HCT116 (cell line): ENCODE measurements around the gene SPEM3. TPM values are rescaled to one million over a fixed set of nuclear protein-coding genes. Genes with fewer than 3 reads are reported as not detected.

Source experiments
- ATAC-seq: fragments of 200-7000 bp; cut with Tn5 transposase; 2 replicates; pipeline ENCODE4 v1.9.1; 2020; ENCODE audit warnings: mild to moderate bottlenecking, moderate library complexity
- BruUV-seq: library from RNA; stranded (reverse); fragments of 400-500 nt; replicated peaks from 2 replicates; lab custom pipeline; 2021; lab: Mats Ljungman, UMichigan
- CTCF ChIA-PET: fragments of 300-600 bp; sonication (Branson Sonifier 250); formaldehyde crosslinking; loops from one replicate; lab custom pipeline; 2021; ENCODE audit warnings: antibody characterized with exemption; lab: Charles Lee
- POLR2A ChIA-PET: fragments of 300-600, 350-600 bp; sonication (Branson Sonifier 250); formaldehyde crosslinking; loops from one replicate; lab custom pipeline; 2021; ENCODE audit warnings: antibody characterized with exemption; lab: Charles Lee
- RAD21 ChIA-PET, 2 experiments: fragments of 300-600 bp; sonication (Branson Sonifier 250); formaldehyde crosslinking; loops; one replicate each; lab custom pipeline; 2023; ENCODE audit warnings: low total read pairs in 2 of 2; ENCODE audit not compliant: uncharacterized antibody in 2 of 2, unreplicated experiment in 2 of 2, low non-redundant PET in 1 of 2; lab: Charles Lee
- DNase-seq: peaks from one replicate; pipeline ENCODE4 v3.0.0-alpha.2; 2010; ENCODE audit warnings: low read depth, low spot score
- H2AFZ ChIP-seq: fragments of 200-600 bp; shearing (Covaris generic), sonication (generic); 2 replicates; pipeline ENCODE4 v1.6.1; 2017; ENCODE audit warnings: low read depth, mixed run types, mixed read lengths, antibody characterized with exemption, low read length; ENCODE audit not compliant: poor library complexity, severe bottlenecking
- H3K27ac ChIP-seq: 2 replicates; pipeline ENCODE4 v1.5.1; 2012; ENCODE audit warnings: low read depth, low read length
- H3K27me3 ChIP-seq: fragments of 200-600 bp; sonication (generic); 2 replicates; pipeline ENCODE4 v1.6.1; 2016; ENCODE audit warnings: mixed run types, low read length, mixed read lengths; ENCODE audit not compliant: insufficient read depth
- H3K36me3 ChIP-seq, 2 experiments: fragments of 200-500 bp in 1 of 2; fragments of 200-600 bp in 1 of 2; sonication (Bioruptor generic) in 1 of 2; sonication (generic) in 1 of 2; 2 replicates each; pipeline versions ENCODE4 v1.5.1 to v1.6.1; 2014 to 2016; ENCODE audit warnings: low read length in 2 of 2, inconsistent platforms in 1 of 2, mixed read lengths in 1 of 2, mixed run types in 1 of 2; ENCODE audit not compliant: insufficient read depth in 2 of 2, control insufficient read depth in 1 of 2
- H3K4me1 ChIP-seq, 2 experiments: fragments of 200-600 bp in 1 of 2; sonication (generic) in 1 of 2; 2 replicates each; pipeline versions ENCODE4 v1.5.1 to v1.6.1; 2012 to 2017; ENCODE audit warnings: low read length in 2 of 2, inconsistent platforms in 1 of 2, mild to moderate bottlenecking in 1 of 2, mixed read lengths in 1 of 2, mixed run types in 1 of 2, moderate library complexity in 1 of 2; ENCODE audit not compliant: insufficient read depth in 2 of 2, control insufficient read depth in 1 of 2
- H3K4me2 ChIP-seq: fragments of 200-600 bp; sonication (generic); 2 replicates; pipeline ENCODE4 v1.6.1; 2017; ENCODE audit warnings: mixed run types, low read length, mixed read lengths
- H3K4me3 ChIP-seq, 2 experiments: fragments of 200-600 bp in 1 of 2; sonication (generic) in 1 of 2; replicated peaks in 1 of 2; 2 replicates each; pipeline ENCODE4 v1.5.1; 2011 to 2016; ENCODE audit warnings: low read length in 2 of 2, control low read depth in 1 of 2, low read depth in 1 of 2, mild to moderate bottlenecking in 1 of 2, mixed read lengths in 1 of 2, mixed run types in 1 of 2
- H3K79me2 ChIP-seq: fragments of 200-600 bp; sonication (generic); 2 replicates; pipeline ENCODE4 v1.6.1; 2017; ENCODE audit warnings: mild to moderate bottlenecking, mixed run types, low read length, moderate library complexity, mixed read lengths; ENCODE audit not compliant: insufficient read depth
- H3K9ac ChIP-seq: fragments of 200-600 bp; sonication (generic); 2 replicates; pipeline ENCODE4 v1.6.1; 2016; ENCODE audit warnings: low read length, mixed read lengths
- H3K9me2 ChIP-seq: fragments of 200-600 bp; sonication (generic), shearing (Covaris generic); 2 replicates; pipeline ENCODE4 v1.6.1; 2017; ENCODE audit warnings: mixed run types, mild to moderate bottlenecking, moderate library complexity; ENCODE audit not compliant: insufficient read depth
- H3K9me3 ChIP-seq, 2 experiments: fragments of 200-500 bp in 1 of 2; fragments of 200-600 bp in 1 of 2; sonication (Bioruptor generic) in 1 of 2; sonication (generic) in 1 of 2; 2 replicates each; pipeline ENCODE4 v1.6.1; 2014 to 2017; ENCODE audit warnings: low read length in 2 of 2, mixed read lengths in 2 of 2, inconsistent platforms in 1 of 2, low read depth in 1 of 2, mild to moderate bottlenecking in 1 of 2, mixed run types in 1 of 2, moderate library complexity in 1 of 2; ENCODE audit not compliant: control insufficient read depth in 1 of 2, insufficient read depth in 1 of 2
- H4K20me1 ChIP-seq: fragments of 200-600 bp; sonication (generic), shearing (Covaris generic); 2 replicates; pipeline ENCODE4 v1.6.1; 2017; ENCODE audit warnings: mixed run types, mild to moderate bottlenecking, moderate library complexity; ENCODE audit not compliant: insufficient read depth
- ATF3 ChIP-seq: IDR thresholded peaks from 2 replicates; pipeline ENCODE4 v1.6.1; 2012
- CBX3 ChIP-seq: IDR thresholded peaks from 2 replicates; pipeline ENCODE4 v1.6.1; 2012; ENCODE audit warnings: low read depth
- CEBPB ChIP-seq: IDR thresholded peaks from 2 replicates; pipeline ENCODE4 v1.6.1; 2012; ENCODE audit warnings: low read depth
- EGR1 ChIP-seq: IDR thresholded peaks from 2 replicates; pipeline ENCODE4 v1.6.1; 2012; ENCODE audit warnings: low read depth
- ELF1 ChIP-seq: IDR thresholded peaks from 2 replicates; pipeline ENCODE4 v1.6.1; 2012; ENCODE audit warnings: low read depth, borderline replicate concordance
- EZH2 ChIP-seq: fragments of 200-600 bp; sonication (generic); IDR thresholded peaks from 2 replicates; pipeline ENCODE4 v1.6.1; 2017; ENCODE audit warnings: antibody characterized with exemption, mixed run types
- EZH2phosphoT487 ChIP-seq: fragments of 200-600 bp; IDR thresholded peaks from 2 replicates; pipeline ENCODE4 v1.6.1; 2018; ENCODE audit warnings: antibody characterized with exemption, borderline replicate concordance
- FOSL1 ChIP-seq: IDR thresholded peaks from 2 replicates; pipeline ENCODE4 v1.6.1; 2012; ENCODE audit warnings: low read depth
- JUND ChIP-seq: IDR thresholded peaks from 2 replicates; pipeline ENCODE4 v1.6.1; 2012
- MAX ChIP-seq: IDR thresholded peaks from 2 replicates; pipeline ENCODE4 v1.6.1; 2012
- POLR2A ChIP-seq: IDR thresholded peaks from 2 replicates; pipeline ENCODE4 v1.7.0; 2011; ENCODE audit warnings: borderline replicate concordance; ENCODE audit not compliant: insufficient read depth, insufficient read length; ENCODE audit errors: extremely low read depth
- POLR2AphosphoS5 ChIP-seq: IDR thresholded peaks from 2 replicates; pipeline ENCODE4 v1.6.1; 2011; ENCODE audit warnings: mild to moderate bottlenecking, low read depth, low read length, moderate library complexity
- RAD21 ChIP-seq: IDR thresholded peaks from 2 replicates; pipeline ENCODE4 v1.6.1; 2012; ENCODE audit warnings: low read depth, mild to moderate bottlenecking
- REST ChIP-seq: IDR thresholded peaks from 2 replicates; pipeline ENCODE4 v1.6.1; 2012; ENCODE audit warnings: low read depth
- SIN3A ChIP-seq: IDR thresholded peaks from 2 replicates; pipeline ENCODE4 v1.6.1; 2012; ENCODE audit warnings: low read depth
- SP1 ChIP-seq: IDR thresholded peaks from 2 replicates; pipeline ENCODE4 v1.6.1; 2012; ENCODE audit warnings: low read depth
- TCF7L2 ChIP-seq: IDR thresholded peaks from 2 replicates; pipeline ENCODE4 v1.7.0; 2011; ENCODE audit warnings: borderline replicate concordance, inconsistent platforms; ENCODE audit not compliant: insufficient read depth, insufficient read length; ENCODE audit errors: extremely low read depth
- YY1 ChIP-seq: IDR thresholded peaks from 2 replicates; pipeline ENCODE4 v1.6.1; 2011; ENCODE audit warnings: low read length, low read depth, moderate library complexity, mild to moderate bottlenecking; ENCODE audit not compliant: insufficient replicate concordance; ENCODE audit errors: extremely low read depth
- ZNF274 ChIP-seq: fragments of 200-500 bp; sonication (Bioruptor generic); IDR thresholded peaks from 2 replicates; pipeline ENCODE4 v1.6.1; 2014; ENCODE audit warnings: mild to moderate bottlenecking, low read depth, low read length, inconsistent platforms
- intact Hi-C: fragments of 100-400 bp; cut with micrococcal nuclease; formaldehyde crosslinking; loops from 2 replicates; pipeline ENCODE4 v1.10.0; 2022
- total RNA-seq: library from RNA; stranded (reverse); gene quantifications from one replicate; pipeline ENCODE4 v1.2.1, GENCODE V29; 2021; ENCODE audit not compliant: unreplicated experiment

The SPEM3 gene
- total RNA-seq, 1 experiment from 2014 or later: not detected

- TF ChIP-seq MAX: peak; percentile 94
- TF ChIP-seq EZH2phosphoT487: no peak
- TF ChIP-seq CEBPB: no peak
- no peak for TF ChIP-seq JUND
- no peak for TF ChIP-seq FOSL1
- TF ChIP-seq POLR2A: no peak
Observed at GRCh38 chr17:7436556-7437368, 8.1 kb downstream of the SPEM3 start (continued).

GRCh38 chr17:7437369-7437863, 8.8 kb downstream of the SPEM3 start:
- H3K9me2 ChIP-seq: no peaks in the 10 kb centered on the region
- H3K79me2 ChIP-seq: no peaks in the 10 kb centered on the region
- peak overlapping the region; percentile 95 for H3K27ac ChIP-seq
- H3K4me2 ChIP-seq: peak overlapping the region; percentile 99
- no peaks in the 10 kb centered on the region; a peak in 1 of 4 replicates for H3K9me3 ChIP-seq
- POLR2A ChIA-PET: interaction anchor here (0.9 to 2.9 kb wide), 7 partner anchors 7 to 250 kb away, joined by 3 to 33 read pairs (median 6); partner anchors contain the start of genes CHRNB1, SPEM2, TMEM256 and TNK1
- intact Hi-C loops: loop anchor here (1.0 to 10.0 kb wide), 6 partner anchors 43 to 249 kb away; partner anchors contain the start of genes CLDN7, PLSCR3, POLR2A and SENP3
- no peaks in the 10 kb centered on the region for H3K27me3 ChIP-seq
- H4K20me1 ChIP-seq: no peaks in the 10 kb centered on the region
- peaks cover 13 to 32% of the 10 kb centered on the region in 2 experiments for H3K4me1 ChIP-seq
- peak overlapping the region; percentile 9 to 69; a peak in 1 of 4 replicates for H3K4me3 ChIP-seq
- peak overlapping the region; percentile 77 for H3K9ac ChIP-seq
- RAD21 ChIA-PET: interaction anchor here in 1 of 2 experiments (1.0 to 2.4 kb wide), 2 partner anchors 81 to 156 kb away, joined by 3 to 6 read pairs; partner anchors contain the start of gene SLC2A4
- H3K36me3 ChIP-seq: no peaks in the 10 kb centered on the region
- BruUV-seq: no TSS peak
- DNase-seq (no peak), ATAC-seq (no peak)
- no peak for TF ChIP-seq ELF1
- no peak for TF ChIP-seq YY1
- no peak for TF ChIP-seq ZNF274
- no peak for TF ChIP-seq JUND
- TF ChIP-seq RAD21: no peak
- no peak for TF ChIP-seq EZH2
- no peak for TF ChIP-seq EZH2phosphoT487
- TF ChIP-seq CEBPB: no peak
- TF ChIP-seq CBX3: no peak
- TF ChIP-seq TCF7L2: no peak
- no peak for TF ChIP-seq REST
- no peak for TF ChIP-seq POLR2AphosphoS5
- no peak for TF ChIP-seq ATF3
- no peak for TF ChIP-seq POLR2A
- TF ChIP-seq SIN3A: no peak
- no peak for TF ChIP-seq EGR1
- TF ChIP-seq SP1: no peak
- CTCF ChIA-PET: interaction anchor here (1.0 to 3.4 kb wide), 12 partner anchors 7 to 123 kb away, joined by 3 to 28 read pairs (median 6); partner anchors contain the start of genes CHRNB1, PLSCR3, SENP3 and TMEM256
- H2AFZ ChIP-seq: no peak overlapping the region
